HepG2 (cell line): ENCODE data around the gene CAB39. TPM values are rescaled to one million over a fixed set of nuclear protein-coding genes. Genes with fewer than 3 reads are reported as not detected.

ENCODE experiments used
- ATAC-seq: fragments of 200-7000 bp; cut with Tn5 transposase; 3 replicates; pipeline ENCODE4 v1.9.1; 2020; ENCODE audit warnings: mild to moderate bottlenecking, moderate library complexity
- BruUV-seq: library from RNA; stranded (reverse); fragments of 400-500 nt; replicated peaks from 2 replicates; lab custom pipeline; 2021; lab: Mats Ljungman, UMichigan
- CTCF ChIA-PET: fragments of 300-600 bp; formaldehyde crosslinking; extraction: SDS; loops from one replicate; lab custom pipeline; 2021; ENCODE audit warnings: low total read pairs, inconsistent platforms, low intra/inter-chr PET ratio; lab: Yijun Ruan, JAX
- POLR2A ChIA-PET: fragments of 350-600 bp; sonication (Branson Sonifier 250); formaldehyde crosslinking; loops from one replicate; lab custom pipeline; 2020; ENCODE audit warnings: antibody characterized with exemption, inconsistent platforms; lab: Yijun Ruan, JAX
- DNase-seq: peaks from one replicate; pipeline ENCODE4 v3.0.0-alpha.2; 2015; ENCODE audit warnings: low spot score
- FAIRE-seq: peaks from 3 replicates; lab custom pipeline; 2011; peaks lifted over from hg19 to GRCh38; lab: Jason Lieb, UNC
- H2AFZ ChIP-seq: one replicate; pipeline ENCODE4 v1.6.1; 2011; ENCODE audit warnings: low read length, inconsistent platforms
- H3K27ac ChIP-seq: fragments of 300-600 bp; 3 replicates; pipeline ENCODE4 v1.8.0; 2011; ENCODE audit warnings: mixed run types, mild to moderate bottlenecking, mixed read lengths, low read length, inconsistent platforms; ENCODE audit not compliant: insufficient read depth; ENCODE audit errors: extremely low read length
- H3K27me3 ChIP-seq, 2 experiments: fragments of 200-600 bp in 1 of 2; 2 replicates in 1 of 2; 3 replicates in 1 of 2; pipeline versions ENCODE4 v1.6.0 to v1.8.0; 2011; ENCODE audit warnings: low read length in 2 of 2, mild to moderate bottlenecking in 2 of 2, moderate library complexity in 2 of 2, inconsistent platforms in 1 of 2; ENCODE audit not compliant: insufficient read depth in 2 of 2, control insufficient read depth in 1 of 2
- H3K36me3 ChIP-seq, 2 experiments: fragments of 200-600 bp in 1 of 2; replicated peaks in 1 of 2; 2 replicates in 1 of 2; 3 replicates in 1 of 2; pipeline versions ENCODE4 v1.5.1 to v1.8.0; 2011; ENCODE audit warnings: low read length in 2 of 2, inconsistent platforms in 1 of 2; ENCODE audit not compliant: insufficient read depth in 2 of 2, control insufficient read depth in 1 of 2
- H3K4me1 ChIP-seq: 2 replicates; pipeline ENCODE4 v1.5.1; 2012; ENCODE audit warnings: low read length, inconsistent platforms; ENCODE audit not compliant: insufficient read depth
- H3K4me2 ChIP-seq: 2 replicates; pipeline ENCODE4 v1.6.0; 2011; ENCODE audit warnings: low read depth, low read length, inconsistent platforms
- H3K4me3 ChIP-seq, 3 experiments: fragments of 200-600 bp in 1 of 3; sonication (generic), shearing (Covaris generic) in 1 of 3; replicated peaks in 1 of 3; 2 replicates each; pipeline ENCODE4 v1.5.1; 2011 to 2016; ENCODE audit warnings: low read length in 3 of 3, inconsistent platforms in 2 of 3, low read depth in 2 of 3, mild to moderate bottlenecking in 2 of 3, control low read depth in 1 of 3, mixed read lengths in 1 of 3; ENCODE audit not compliant: insufficient read depth in 1 of 3
- H3K79me2 ChIP-seq: one replicate; pipeline ENCODE4 v1.6.1; 2011; ENCODE audit warnings: low read length, inconsistent platforms; ENCODE audit not compliant: insufficient read depth
- H3K9ac ChIP-seq: 2 replicates; pipeline ENCODE4 v1.6.0; 2011; ENCODE audit warnings: mild to moderate bottlenecking, low read depth, low read length, inconsistent platforms; ENCODE audit not compliant: insufficient read depth
- H3K9me3 ChIP-seq: 2 replicates; pipeline ENCODE4 v1.5.1; 2012; ENCODE audit warnings: mild to moderate bottlenecking, low read length
- H4K20me1 ChIP-seq: 2 replicates; pipeline ENCODE4 v1.6.0; 2011; ENCODE audit warnings: inconsistent platforms, mild to moderate bottlenecking, low read length, moderate library complexity; ENCODE audit not compliant: insufficient read depth
- CHD4 ChIP-seq: fragments of 200-600 bp; sonication (generic); IDR thresholded peaks from 2 replicates; pipeline ENCODE4 v1.7.0; 2017; ENCODE audit warnings: mild to moderate bottlenecking, low read length, borderline replicate concordance
- DBP ChIP-seq: sonication (generic); formaldehyde crosslinking; IDR thresholded peaks from 2 replicates; pipeline ENCODE4 v1.4.0; 2020; ENCODE audit warnings: missing genetic modification reagents; ENCODE audit errors: not compliant biosample characterization
- KLF16 ChIP-seq, 2 experiments: sonication (generic) in 1 of 2; formaldehyde crosslinking in 1 of 2; IDR thresholded peaks; 2 replicates each; pipeline versions ENCODE4 v1.6.1 to v1.8.0; 2016 to 2023; ENCODE audit warnings: missing genetic modification reagents in 2 of 2, missing compliant biosample characterization in 1 of 2
- MXD4 ChIP-seq: IDR thresholded peaks from 2 replicates; pipeline ENCODE4 v1.6.1; 2016; ENCODE audit warnings: mild to moderate bottlenecking, missing biosample characterization, missing genetic modification reagents
- NFYC ChIP-seq: IDR thresholded peaks from 2 replicates; pipeline ENCODE4 v1.6.1; 2016; ENCODE audit warnings: missing genetic modification reagents, missing compliant biosample characterization
- NRL ChIP-seq: sonication (generic); formaldehyde crosslinking; IDR thresholded peaks from 2 replicates; pipeline ENCODE4 v1.5.0; 2020; ENCODE audit warnings: missing genetic modification reagents, mild to moderate bottlenecking, moderate library complexity, borderline replicate concordance
- SP1 ChIP-seq, 2 experiments: fragments of 450-650 bp in 1 of 2; sonication (generic) in 1 of 2; formaldehyde crosslinking in 1 of 2; IDR thresholded peaks; 2 replicates each; pipeline versions ENCODE4 v1.4.0 to v1.6.1; 2016 to 2020; ENCODE audit warnings: missing genetic modification reagents in 1 of 2
- SP2 ChIP-seq: sonication (generic); formaldehyde crosslinking; IDR thresholded peaks from 2 replicates; pipeline ENCODE4 v1.5.1; 2020; ENCODE audit warnings: mild to moderate bottlenecking, missing genetic modification reagents
- ZFP36L2 ChIP-seq: sonication (generic); formaldehyde crosslinking; IDR thresholded peaks from 2 replicates; pipeline ENCODE4 v1.4.0; 2020; ENCODE audit warnings: missing genetic modification reagents
- ZIK1 ChIP-seq: sonication (generic); formaldehyde crosslinking; IDR thresholded peaks from 2 replicates; pipeline ENCODE4 v1.5.0; 2020; ENCODE audit warnings: mild to moderate bottlenecking, low read depth, missing genetic modification reagents, borderline replicate concordance
- ZNF230 ChIP-seq: sonication (generic); formaldehyde crosslinking; IDR thresholded peaks from 2 replicates; pipeline ENCODE4 v1.4.0; 2020; ENCODE audit warnings: mild to moderate bottlenecking, missing genetic modification reagents
- ZNF275 ChIP-seq: sonication (generic); formaldehyde crosslinking; IDR thresholded peaks from 2 replicates; pipeline ENCODE4 v1.8.0; 2022; ENCODE audit warnings: missing genetic modification reagents, mild to moderate bottlenecking, inconsistent platforms, borderline replicate concordance
- ZNF549 ChIP-seq: sonication (generic); formaldehyde crosslinking; IDR thresholded peaks from 2 replicates; pipeline ENCODE4 v1.5.0; 2020; ENCODE audit warnings: missing genetic modification reagents
- ZNF557 ChIP-seq: sonication (generic); formaldehyde crosslinking; IDR thresholded peaks from 2 replicates; pipeline ENCODE4 v1.4.0; 2020; ENCODE audit warnings: missing genetic modification reagents
- ZNF605 ChIP-seq: sonication (generic); formaldehyde crosslinking; IDR thresholded peaks from 2 replicates; pipeline ENCODE4 v1.8.0; 2022; ENCODE audit warnings: mild to moderate bottlenecking, missing genetic modification reagents
- ZNF619 ChIP-seq: sonication (generic); formaldehyde crosslinking; IDR thresholded peaks from 2 replicates; pipeline ENCODE4 v1.4.0; 2020; ENCODE audit warnings: mild to moderate bottlenecking, missing genetic modification reagents
- ZNF629 ChIP-seq: sonication (generic); formaldehyde crosslinking; conservative IDR thresholded peaks from 2 replicates; pipeline ENCODE4 v1.5.0; 2020; ENCODE audit warnings: missing genetic modification reagents
- ZNF816 ChIP-seq: sonication (generic); formaldehyde crosslinking; IDR thresholded peaks from 2 replicates; pipeline ENCODE4 v1.8.0; 2022; ENCODE audit warnings: missing genetic modification reagents, mild to moderate bottlenecking, borderline replicate concordance
- ZNF850 ChIP-seq: sonication (generic); formaldehyde crosslinking; conservative IDR thresholded peaks from 2 replicates; pipeline ENCODE4 v1.9.0; 2021; ENCODE audit warnings: mild to moderate bottlenecking, missing genetic modification reagents
- WGBS: methylation state at CpG from one replicate; pipeline ENCODE4 v1.1.6; 2017; ENCODE audit warnings: low lambda C conversion rate; 5-methylcytosine and 5-hydroxymethylcytosine counted together
- in situ Hi-C: cut with HindIII; loops from 2 replicates; pipeline ENCODE4 v1.10.0; 2017; ENCODE audit warnings: low pct_unique_long_range_greater_than_20kb; ENCODE audit not compliant: extremely low pct_ligation_motif_present
- intact Hi-C: fragments of 100-400 bp; cut with micrococcal nuclease; formaldehyde crosslinking; loops from one replicate; pipeline ENCODE4 v1.10.0; 2022; ENCODE audit not compliant: unreplicated experiment
- polyA plus RNA-seq, 8 experiments: library from polyadenylated mRNA; depleted of rRNA in 3 of 8; stranded (reverse) in 7 of 8; unstranded in 1 of 8; fragments of >200 nt; fragmentation: Illumina TruSeq in 4 of 8; extraction: Trizol in 4 of 8; gene quantifications; 2 replicates each; pipeline versions ENCODE4 v1.2.1 to v1.2.3, GENCODE V29; 2011 to 2016; ENCODE audit warnings: low read depth in 4 of 8, missing spikeins in 1 of 8, mixed read lengths in 1 of 8; ENCODE audit not compliant: insufficient read depth in 1 of 8
- total RNA-seq, 5 experiments: library from RNA; depleted of rRNA; stranded (reverse); fragments of >200 nt; fragmentation: Illumina TruSeq; extraction: Trizol; gene quantifications; 2 replicates each; pipeline ENCODE4 v1.2.3, GENCODE V29; 2016; ENCODE audit warnings: low read depth in 1 of 5
- TF ChIP-seq, protein P1 (sequence below): sonication (generic); formaldehyde crosslinking; IDR thresholded peaks from 2 replicates; pipeline ENCODE4 v1.8.1; 2023; ENCODE audit warnings: mild to moderate bottlenecking, missing genetic modification reagents, borderline replicate concordance

The CAB39 gene
- total and polyA plus RNA-seq, 2 of the 13 experiments (the other 11 are each of a cell fraction or from before 2014, with no cell fraction given) = 19.3 to 45.3 TPM

DNA sequence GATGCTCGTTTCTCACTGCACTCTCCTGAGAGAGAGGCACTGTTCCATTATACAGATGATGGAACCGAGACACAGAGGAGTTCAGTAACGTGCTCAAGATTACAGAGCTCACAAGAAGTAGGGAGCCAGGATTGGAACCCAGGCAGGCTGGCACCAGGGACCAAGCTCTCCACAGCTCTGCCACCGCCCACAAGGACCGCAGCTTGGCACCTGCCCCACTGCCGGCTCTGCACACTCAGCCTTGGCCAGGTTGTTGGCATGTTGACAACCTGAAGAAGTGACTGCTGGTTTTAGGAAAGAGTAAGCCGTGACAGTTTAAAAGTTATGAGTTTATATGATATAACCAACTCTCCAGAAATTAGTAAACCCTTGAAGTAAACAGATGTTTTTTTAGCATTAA is 104.1 kb downstream of the CAB39 start:
- ATAC-seq (no peak), DNase-seq (no peak), FAIRE-seq (no peak)
- no peaks in the 10 kb centered on the region for H4K20me1 ChIP-seq
- intact Hi-C loops (no loop called here), in situ Hi-C loops (loop anchor here (25.0 kb wide), 1 partner anchor 804 kb away; no protein-coding TSS in a partner anchor)
- ChIA-PET CTCF (no interaction called here), POLR2A (no interaction called here)
- BruUV-seq = no TSS peak
- H3K9ac ChIP-seq = no peak overlapping the region
- 95% methylated on average over 7 of the region's 7 CpGs for WGBS
- H3K4me1 ChIP-seq = no peaks in the 10 kb centered on the region
- H3K27me3 ChIP-seq = no peaks in the 10 kb centered on the region
- no peak overlapping the region for H3K4me2 ChIP-seq
- H3K9me3 ChIP-seq = no peaks in the 10 kb centered on the region
- no peak overlapping the region for H2AFZ ChIP-seq
- H3K4me3 ChIP-seq = no peak overlapping the region
- H3K27ac ChIP-seq = no peak overlapping the region
- TF ChIP-seq ZNF605 (CRISPR knock-in tag) (no peak), NRL (CRISPR knock-in tag) (no peak), CHD4 (no peak), NFYC (CRISPR knock-in tag) (no peak), ZNF275 (CRISPR knock-in tag) (no peak), ZNF557 (CRISPR knock-in tag) (no peak), SP1 (IDR thresholded peaks at IDR 0.05) (no peak), SP1 (CRISPR knock-in tag; IDR thresholded peaks at IDR 0.05) (no peak), ZFP36L2 (CRISPR knock-in tag) (no peak), ZNF850 (CRISPR knock-in tag) (no peak), MXD4 (CRISPR knock-in tag) (no peak), ZNF619 (no peak), SP2 (no peak), ZNF549 (no peak), ZNF816 (CRISPR knock-in tag) (no peak), ZNF230 (CRISPR knock-in tag) (no peak), KLF16 (CRISPR knock-in tag; IDR thresholded peaks at IDR 0.05) (no peak), ZIK1 (CRISPR knock-in tag) (no peak), ZNF629 (no peak), DBP (CRISPR knock-in tag) (no peak)
- TF ChIP-seq, protein P1, sequence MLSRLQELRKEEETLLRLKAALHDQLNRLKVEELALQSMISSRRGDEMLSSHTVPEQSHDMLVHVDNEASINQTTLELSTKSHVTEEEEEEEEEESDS (CRISPR knock-in tag) = no peak
- H3K36me3 ChIP-seq = peaks cover 14 to 56% of the 10 kb centered on the region in 2 experiments; a peak in 4 of 5 replicates
- no peaks in the 10 kb centered on the region for H3K79me2 ChIP-seq
